HEK293 (cell line): ENCODE data around the gene RBM10.

Experiments used
- HOXD13 ChIP-seq: sonication (generic); formaldehyde crosslinking; IDR thresholded peaks from 2 replicates; pipeline ENCODE4 v1.8.0; 2022; ENCODE audit warnings: missing genetic modification reagents, borderline replicate concordance
- OVOL3 ChIP-seq: fragments of 450-650 bp; formaldehyde crosslinking; IDR thresholded peaks from 2 replicates; pipeline ENCODE4 v1.5.1; 2016; ENCODE audit warnings: missing biosample characterization, missing genetic modification characterization
- PRDM1 ChIP-seq: fragments of 450-650 bp; formaldehyde crosslinking; IDR thresholded peaks from 2 replicates; pipeline ENCODE4; 2016; ENCODE audit warnings: missing biosample characterization, missing genetic modification characterization
- SCRT2 ChIP-seq: fragments of 450-650 bp; formaldehyde crosslinking; IDR thresholded peaks from 2 replicates; pipeline ENCODE4 v1.5.1; 2016; ENCODE audit warnings: missing biosample characterization, missing genetic modification characterization
- TRIM28 ChIP-seq: IDR thresholded peaks from 2 replicates; pipeline ENCODE4 v1.6.1; 2011; ENCODE audit warnings: low read length, control low read depth, borderline replicate concordance
- ZBTB26 ChIP-seq: fragments of 450-650 bp; formaldehyde crosslinking; optimal IDR thresholded peaks from 2 replicates; pipeline ENCODE3; 2016; ENCODE audit warnings: missing biosample characterization, mild to moderate bottlenecking, missing genetic modification characterization
- ZBTB6 ChIP-seq: fragments of 450-650 bp; formaldehyde crosslinking; IDR thresholded peaks from 2 replicates; pipeline ENCODE4 v1.5.1; 2017; ENCODE audit warnings: missing biosample characterization, missing genetic modification characterization
- ZNF114 ChIP-seq: fragments of 450-650 bp; formaldehyde crosslinking; IDR thresholded peaks from 2 replicates; pipeline ENCODE4 v1.5.0; 2017; ENCODE audit warnings: missing biosample characterization, missing genetic modification characterization
- ZNF202 ChIP-seq: fragments of 450-650 bp; formaldehyde crosslinking; IDR thresholded peaks from 2 replicates; pipeline ENCODE4 v1.5.1; 2016; ENCODE audit warnings: missing biosample characterization, missing genetic modification characterization, borderline replicate concordance
- ZNF274 ChIP-seq, 2 experiments: fragments of 200-500 bp in 1 of 2; fragments of 450-650 bp in 1 of 2; sonication (Bioruptor generic) in 1 of 2; formaldehyde crosslinking in 1 of 2; IDR thresholded peaks; 2 replicates each; pipeline versions ENCODE4 v1.5.1 to v1.6.1; 2014 to 2016; ENCODE audit warnings: borderline replicate concordance in 1 of 2, inconsistent platforms in 1 of 2, low read length in 1 of 2, missing biosample characterization in 1 of 2, missing genetic modification characterization in 1 of 2
- ZNF362 ChIP-seq: fragments of 450-650 bp; formaldehyde crosslinking; IDR thresholded peaks from 2 replicates; pipeline ENCODE4 v1.5.1; 2016; ENCODE audit warnings: missing biosample characterization, missing genetic modification characterization
- ZNF366 ChIP-seq: fragments of 450-650 bp; formaldehyde crosslinking; conservative IDR thresholded peaks from 2 replicates; pipeline ENCODE4 v1.5.1; 2016; ENCODE audit warnings: missing biosample characterization, missing genetic modification characterization
- ZNF404 ChIP-seq: fragments of 450-650 bp; formaldehyde crosslinking; IDR thresholded peaks from 2 replicates; pipeline ENCODE4 v1.5.1; 2017; ENCODE audit warnings: missing biosample characterization, missing genetic modification characterization
- ZNF560 ChIP-seq: fragments of 450-650 bp; formaldehyde crosslinking; IDR thresholded peaks from 2 replicates; pipeline ENCODE4 v1.5.1; 2017; ENCODE audit warnings: missing biosample characterization, missing genetic modification characterization, borderline replicate concordance
- ZNF571 ChIP-seq: fragments of 450-650 bp; formaldehyde crosslinking; IDR thresholded peaks from 2 replicates; pipeline ENCODE4 v1.5.0; 2017; ENCODE audit warnings: missing biosample characterization, missing genetic modification characterization
- ZNF626 ChIP-seq: fragments of 450-650 bp; sonication (Bioruptor Pico); formaldehyde crosslinking; IDR thresholded peaks from 2 replicates; pipeline ENCODE4 v1.5.1; 2018; ENCODE audit warnings: missing biosample characterization, missing genetic modification characterization, inconsistent platforms
- ZNF791 ChIP-seq: fragments of 450-650 bp; formaldehyde crosslinking; IDR thresholded peaks from 2 replicates; pipeline ENCODE4 v1.5.1; 2016; ENCODE audit warnings: missing biosample characterization, missing genetic modification characterization
- ZNF843 ChIP-seq: fragments of 450-650 bp; formaldehyde crosslinking; IDR thresholded peaks from 2 replicates; pipeline ENCODE4 v1.5.1; 2016; ENCODE audit warnings: missing biosample characterization, missing genetic modification characterization
- ZSCAN4 ChIP-seq: fragments of 450-650 bp; formaldehyde crosslinking; IDR thresholded peaks from 2 replicates; pipeline ENCODE4 v1.5.1; 2017; ENCODE audit warnings: missing biosample characterization, missing genetic modification characterization
- TF ChIP-seq, protein P1 (sequence below): fragments of 450-650 bp; formaldehyde crosslinking; conservative IDR thresholded peaks from 2 replicates; pipeline ENCODE4 v1.5.1; 2016; ENCODE audit warnings: low read depth, missing biosample characterization, missing genetic modification characterization
- TF ChIP-seq, protein P2 (sequence below): fragments of 450-650 bp; formaldehyde crosslinking; IDR thresholded peaks from 2 replicates; pipeline ENCODE4 v1.5.1; 2016; ENCODE audit warnings: missing biosample characterization, missing genetic modification characterization
- TF ChIP-seq, protein P3 (sequence below): fragments of 450-650 bp; formaldehyde crosslinking; IDR thresholded peaks from 2 replicates; pipeline ENCODE4 v1.5.1; 2016; ENCODE audit warnings: missing biosample characterization, missing genetic modification characterization
- TF ChIP-seq, protein P4 (sequence below): fragments of 450-650 bp; formaldehyde crosslinking; IDR thresholded peaks from 2 replicates; pipeline ENCODE4 v1.5.1; 2016; ENCODE audit warnings: missing biosample characterization, missing genetic modification characterization

RBM10 gene

DNA sequence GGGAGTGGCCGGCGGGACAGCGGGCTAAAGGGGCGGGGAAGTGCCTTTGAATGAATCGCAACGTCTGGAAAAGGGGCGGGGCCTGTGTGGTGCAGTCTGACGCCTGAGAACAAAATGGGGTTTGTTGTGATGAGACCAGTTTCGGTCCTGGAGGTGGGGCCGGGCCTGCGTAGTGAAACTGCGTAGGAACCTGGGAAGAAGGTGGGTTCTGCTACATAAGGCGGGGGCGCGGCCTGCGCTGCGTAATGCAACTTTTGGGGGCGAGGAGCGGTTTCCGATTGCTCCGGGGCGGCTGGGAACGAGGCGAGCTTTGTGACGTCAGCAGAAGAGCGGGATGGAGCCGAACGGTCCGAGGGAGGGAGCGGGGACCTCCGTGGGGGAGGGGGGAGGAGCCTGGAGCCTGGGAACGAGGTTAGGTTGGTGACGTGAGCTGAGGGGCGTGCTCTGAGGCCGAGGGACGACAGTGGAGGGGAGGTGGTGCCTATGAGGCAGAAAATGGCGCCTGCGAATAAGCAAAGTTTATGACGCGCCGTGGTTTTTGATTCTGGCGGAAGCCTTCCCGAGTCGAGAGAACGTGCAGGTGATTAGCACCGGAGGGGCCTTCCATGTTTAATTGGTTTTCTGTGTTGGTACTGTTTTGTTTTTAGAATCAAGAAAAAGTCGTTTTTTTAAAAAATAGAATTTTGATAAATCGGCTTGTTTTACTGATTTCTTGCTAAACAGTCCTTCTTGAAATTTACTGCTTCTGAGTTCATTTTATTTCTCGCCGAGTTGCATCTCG lies 88.5 kb downstream of the RBM10 start (continued):
- TF ChIP-seq, protein P1, sequence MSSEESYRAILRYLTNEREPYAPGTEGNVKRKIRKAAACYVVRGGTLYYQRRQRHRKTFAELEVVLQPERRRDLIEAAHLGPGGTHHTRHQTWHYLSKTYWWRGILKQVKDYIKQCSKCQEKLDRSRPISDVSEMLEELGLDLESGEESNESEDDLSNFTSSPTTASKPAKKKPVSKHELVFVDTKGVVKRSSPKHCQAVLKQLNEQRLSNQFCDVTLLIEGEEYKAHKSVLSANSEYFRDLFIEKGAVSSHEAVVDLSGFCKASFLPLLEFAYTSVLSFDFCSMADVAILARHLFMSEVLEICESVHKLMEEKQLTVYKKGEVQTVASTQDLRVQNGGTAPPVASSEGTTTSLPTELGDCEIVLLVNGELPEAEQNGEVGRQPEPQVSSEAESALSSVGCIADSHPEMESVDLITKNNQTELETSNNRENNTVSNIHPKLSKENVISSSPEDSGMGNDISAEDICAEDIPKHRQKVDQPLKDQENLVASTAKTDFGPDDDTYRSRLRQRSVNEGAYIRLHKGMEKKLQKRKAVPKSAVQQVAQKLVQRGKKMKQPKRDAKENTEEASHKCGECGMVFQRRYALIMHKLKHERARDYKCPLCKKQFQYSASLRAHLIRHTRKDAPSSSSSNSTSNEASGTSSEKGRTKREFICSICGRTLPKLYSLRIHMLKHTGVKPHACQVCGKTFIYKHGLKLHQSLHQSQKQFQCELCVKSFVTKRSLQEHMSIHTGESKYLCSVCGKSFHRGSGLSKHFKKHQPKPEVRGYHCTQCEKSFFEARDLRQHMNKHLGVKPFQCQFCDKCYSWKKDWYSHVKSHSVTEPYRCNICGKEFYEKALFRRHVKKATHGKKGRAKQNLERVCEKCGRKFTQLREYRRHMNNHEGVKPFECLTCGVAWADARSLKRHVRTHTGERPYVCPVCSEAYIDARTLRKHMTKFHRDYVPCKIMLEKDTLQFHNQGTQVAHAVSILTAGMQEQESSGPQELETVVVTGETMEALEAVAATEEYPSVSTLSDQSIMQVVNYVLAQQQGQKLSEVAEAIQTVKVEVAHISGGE: 0 out of 2 replicates have a peak, but pooled peaks have one; percentile 12
- TF ChIP-seq HOXD13 (CRISPR knock-in tag) (no peak), ZNF362 (no peak), OVOL3 (tag by site-specific recombination) (no peak), ZNF626 (tag by site-specific recombination) (no peak), ZNF843 (tag by site-specific recombination) (no peak), ZNF571 (no peak), TRIM28 (no peak), SCRT2 (tag by site-specific recombination) (no peak), ZNF274 (IDR thresholded peaks at IDR 0.05; ENCODE audit: low read length) (no peak), ZNF274 (tag by site-specific recombination; IDR thresholded peaks at IDR 0.05; ENCODE audit: borderline replicate concordance) (no peak), ZNF404 (tag by site-specific recombination) (no peak), ZNF366 (tag by site-specific recombination) (peak; percentile 91), ZNF791 (no peak), ZBTB6 (tag by site-specific recombination) (peak; percentile 57; the same call in 1 of the 2 replicates), ZSCAN4 (tag by site-specific recombination) (no peak), ZNF560 (tag by site-specific recombination) (no peak), PRDM1 (tag by site-specific recombination) (no peak), ZBTB26 (tag by site-specific recombination) (peak; percentile 60), ZNF114 (no peak), ZNF202 (no peak)
- TF ChIP-seq, protein P2, sequence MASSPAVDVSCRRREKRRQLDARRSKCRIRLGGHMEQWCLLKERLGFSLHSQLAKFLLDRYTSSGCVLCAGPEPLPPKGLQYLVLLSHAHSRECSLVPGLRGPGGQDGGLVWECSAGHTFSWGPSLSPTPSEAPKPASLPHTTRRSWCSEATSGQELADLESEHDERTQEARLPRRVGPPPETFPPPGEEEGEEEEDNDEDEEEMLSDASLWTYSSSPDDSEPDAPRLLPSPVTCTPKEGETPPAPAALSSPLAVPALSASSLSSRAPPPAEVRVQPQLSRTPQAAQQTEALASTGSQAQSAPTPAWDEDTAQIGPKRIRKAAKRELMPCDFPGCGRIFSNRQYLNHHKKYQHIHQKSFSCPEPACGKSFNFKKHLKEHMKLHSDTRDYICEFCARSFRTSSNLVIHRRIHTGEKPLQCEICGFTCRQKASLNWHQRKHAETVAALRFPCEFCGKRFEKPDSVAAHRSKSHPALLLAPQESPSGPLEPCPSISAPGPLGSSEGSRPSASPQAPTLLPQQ (tag by site-specific recombination): peak; percentile 84; the same call in 1 of the 2 replicates
- TF ChIP-seq, protein P3, sequence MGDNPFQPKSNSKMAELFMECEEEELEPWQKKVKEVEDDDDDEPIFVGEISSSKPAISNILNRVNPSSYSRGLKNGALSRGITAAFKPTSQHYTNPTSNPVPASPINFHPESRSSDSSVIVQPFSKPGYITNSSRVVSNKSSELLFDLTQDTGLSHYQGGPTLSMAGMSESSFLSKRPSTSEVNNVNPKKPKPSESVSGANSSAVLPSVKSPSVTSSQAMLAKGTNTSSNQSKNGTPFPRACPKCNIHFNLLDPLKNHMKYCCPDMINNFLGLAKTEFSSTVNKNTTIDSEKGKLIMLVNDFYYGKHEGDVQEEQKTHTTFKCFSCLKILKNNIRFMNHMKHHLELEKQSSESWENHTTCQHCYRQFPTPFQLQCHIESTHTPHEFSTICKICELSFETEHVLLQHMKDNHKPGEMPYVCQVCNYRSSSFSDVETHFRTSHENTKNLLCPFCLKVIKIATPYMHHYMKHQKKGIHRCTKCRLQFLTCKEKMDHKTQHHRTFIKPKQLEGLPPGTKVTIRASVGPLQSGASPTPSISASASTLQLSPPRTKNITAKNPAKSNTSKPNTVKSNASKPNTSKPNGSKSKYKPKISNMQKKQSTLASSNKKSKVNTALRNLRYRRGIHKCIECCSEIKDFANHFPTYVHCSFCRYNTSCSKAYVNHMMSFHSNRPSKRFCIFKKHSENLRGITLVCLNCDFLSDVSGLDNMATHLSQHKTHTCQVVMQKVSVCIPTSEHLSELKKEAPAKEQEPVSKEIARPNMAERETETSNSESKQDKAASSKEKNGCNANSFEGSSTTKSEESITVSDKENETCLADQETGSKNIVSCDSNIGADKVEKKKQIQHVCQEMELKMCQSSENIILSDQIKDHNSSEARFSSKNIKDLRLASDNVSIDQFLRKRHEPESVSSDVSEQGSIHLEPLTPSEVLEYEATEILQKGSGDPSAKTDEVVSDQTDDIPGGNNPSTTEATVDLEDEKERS (tag by site-specific recombination): no peak
- TF ChIP-seq, protein P4, sequence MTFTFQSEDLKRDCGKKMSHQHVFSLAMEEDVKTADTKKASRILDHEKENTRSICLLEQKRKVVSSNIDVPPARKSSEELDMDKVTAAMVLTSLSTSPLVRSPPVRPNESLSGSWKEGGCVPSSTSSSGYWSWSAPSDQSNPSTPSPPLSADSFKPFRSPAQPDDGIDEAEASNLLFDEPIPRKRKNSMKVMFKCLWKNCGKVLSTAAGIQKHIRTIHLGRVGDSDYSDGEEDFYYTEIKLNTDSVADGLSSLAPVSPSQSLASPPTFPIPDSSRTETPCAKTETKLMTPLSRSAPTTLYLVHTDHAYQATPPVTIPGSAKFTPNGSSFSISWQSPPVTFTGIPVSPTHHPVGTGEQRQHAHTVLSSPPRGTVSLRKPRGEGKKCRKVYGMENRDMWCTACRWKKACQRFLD (tag by site-specific recombination): no peak
